ENCODE data around the gene SIN3B.

The SIN3B gene

DNA sequence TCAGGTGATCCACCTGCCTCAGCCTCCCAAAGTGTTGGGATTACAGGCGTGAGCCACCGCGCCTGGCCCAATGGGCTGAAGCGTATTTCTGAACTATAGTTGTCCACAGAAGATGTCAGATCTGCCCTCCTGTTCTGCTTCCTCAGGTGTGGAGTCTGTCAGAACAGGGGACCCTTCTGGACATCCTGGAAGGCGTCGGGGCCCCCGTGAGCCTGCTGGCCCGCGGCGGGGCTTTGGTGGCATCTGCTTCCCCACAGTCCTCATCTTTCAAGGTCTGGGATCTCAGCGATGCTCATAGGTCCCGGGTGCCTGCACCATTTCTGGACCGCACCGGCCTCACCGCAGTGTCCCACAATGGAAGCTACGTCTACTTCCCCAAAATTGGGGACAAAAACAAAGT is 29.5 kb upstream of the SIN3B start:
- no peak for FAIRE-seq
- TF ChIP-seq TAF1 (IDR thresholded peaks at IDR 0.05; ENCODE audit: borderline replicate concordance, low read depth, low read length), result no peak
- TF ChIP-seq POLR2AphosphoS5 (IDR thresholded peaks at IDR 0.05; ENCODE audit: low read depth, low read length), result no peak
- TF ChIP-seq POLR2A (IDR thresholded peaks at IDR 0.05; ENCODE audit: low read depth, low read length), result no peak
- no peak for DNase-seq (ENCODE audit: insufficient read length)

DNA sequence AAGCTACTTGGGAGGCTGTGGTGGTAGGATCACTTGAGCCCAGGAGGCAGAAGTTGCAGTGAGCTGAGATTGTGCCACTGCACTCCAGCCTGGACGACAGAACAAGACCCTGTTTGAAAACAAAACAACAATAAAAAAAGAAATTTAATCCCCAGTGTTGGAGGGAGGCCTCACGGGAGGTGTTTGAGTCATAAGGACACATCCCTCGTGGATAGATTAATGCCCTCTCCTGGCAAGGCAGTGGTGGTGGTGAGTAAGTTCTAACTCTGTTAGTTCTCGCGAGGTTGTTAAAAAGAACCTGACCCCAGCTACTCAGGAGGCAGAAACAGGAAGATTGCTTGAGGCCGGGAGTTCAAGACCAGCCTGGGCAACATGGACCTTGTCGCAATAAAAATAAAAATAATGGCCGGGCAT is 27.6 kb upstream of the SIN3B start:
- no peak for DNase-seq (ENCODE audit: insufficient read length)
- TF ChIP-seq POLR2AphosphoS5 (IDR thresholded peaks at IDR 0.05; ENCODE audit: low read depth, low read length), result no peak
- TF ChIP-seq POLR2A (IDR thresholded peaks at IDR 0.05; ENCODE audit: low read depth, low read length), result no peak
- TF ChIP-seq TAF1 (IDR thresholded peaks at IDR 0.05; ENCODE audit: borderline replicate concordance, low read depth, low read length), result no peak
- no peak for FAIRE-seq

- DNase-seq (ENCODE audit: insufficient read length) (no peak), FAIRE-seq (no peak)
- TF ChIP-seq POLR2A (IDR thresholded peaks at IDR 0.05; ENCODE audit: low read depth, low read length) (no peak), POLR2AphosphoS5 (IDR thresholded peaks at IDR 0.05; ENCODE audit: low read depth, low read length) (no peak), TAF1 (IDR thresholded peaks at IDR 0.05; ENCODE audit: borderline replicate concordance, low read depth, low read length) (no peak)
Observed at GRCh38 chr19:16804176-16804575, 25.0 kb upstream of the SIN3B start.

GRCh38 chr19:16807549-16808284 is 21.5 kb upstream of the SIN3B start:
- no peak for TF ChIP-seq TAF1 (IDR thresholded peaks at IDR 0.05; ENCODE audit: borderline replicate concordance, low read depth, low read length)
- no peak for TF ChIP-seq POLR2AphosphoS5 (IDR thresholded peaks at IDR 0.05; ENCODE audit: low read depth, low read length)
- no peak for TF ChIP-seq POLR2A (IDR thresholded peaks at IDR 0.05; ENCODE audit: low read depth, low read length)
- FAIRE-seq (no peak), DNase-seq (ENCODE audit: insufficient read length) (no peak)

GRCh38 chr19:16814526-16815100 is 14.6 kb upstream of the SIN3B start:
- DNase-seq (ENCODE audit: insufficient read length) (no peak), FAIRE-seq (no peak)
- no peak for TF ChIP-seq POLR2AphosphoS5 (IDR thresholded peaks at IDR 0.05; ENCODE audit: low read depth, low read length)
- no peak for TF ChIP-seq TAF1 (IDR thresholded peaks at IDR 0.05; ENCODE audit: borderline replicate concordance, low read depth, low read length)
- no peak for TF ChIP-seq POLR2A (IDR thresholded peaks at IDR 0.05; ENCODE audit: low read depth, low read length)

DNA sequence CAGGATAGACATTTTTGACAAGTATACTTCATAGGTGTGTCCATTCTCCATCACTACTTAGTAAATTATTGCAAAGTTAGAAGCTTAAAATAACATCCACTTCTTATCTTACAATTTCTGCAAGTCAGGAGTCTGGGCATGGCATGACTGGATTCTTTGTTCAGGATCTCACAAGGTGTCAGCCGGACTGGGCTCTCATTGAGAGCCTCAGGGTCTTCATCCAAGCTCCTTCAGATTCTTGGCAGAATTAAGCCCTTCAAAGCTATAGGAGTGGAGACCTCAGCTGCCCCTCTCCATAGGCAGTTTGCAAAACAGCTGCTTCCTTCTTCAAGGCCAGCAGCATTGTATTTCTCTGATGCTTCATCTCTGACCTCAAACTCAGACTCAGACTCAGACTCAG is 9.1 kb upstream of the SIN3B start:
- no peak for TF ChIP-seq POLR2A (IDR thresholded peaks at IDR 0.05; ENCODE audit: low read depth, low read length)
- no peak for TF ChIP-seq POLR2AphosphoS5 (IDR thresholded peaks at IDR 0.05; ENCODE audit: low read depth, low read length)
- TF ChIP-seq TAF1 (IDR thresholded peaks at IDR 0.05; ENCODE audit: borderline replicate concordance, low read depth, low read length), result no peak
- FAIRE-seq, result no peak

GRCh38 chr19:16821081-16821480 is 8.1 kb upstream of the SIN3B start:
- FAIRE-seq, result no peak
- DNase-seq (ENCODE audit: insufficient read length), result no peak
- TF ChIP-seq POLR2A (IDR thresholded peaks at IDR 0.05; ENCODE audit: low read depth, low read length) (no peak), TAF1 (IDR thresholded peaks at IDR 0.05; ENCODE audit: borderline replicate concordance, low read depth, low read length) (no peak), POLR2AphosphoS5 (IDR thresholded peaks at IDR 0.05; ENCODE audit: low read depth, low read length) (no peak)

More for the DNA sequence above, 9.1 kb upstream of the SIN3B start:
- no peak for DNase-seq (ENCODE audit: insufficient read length)

GRCh38 chr19:16822648-16823047 is 6.5 kb upstream of the SIN3B start:
- FAIRE-seq (no peak), DNase-seq (ENCODE audit: insufficient read length) (no peak)
- TF ChIP-seq POLR2A (IDR thresholded peaks at IDR 0.05; ENCODE audit: low read depth, low read length), result no peak
- TF ChIP-seq TAF1 (IDR thresholded peaks at IDR 0.05; ENCODE audit: borderline replicate concordance, low read depth, low read length), result no peak
- TF ChIP-seq POLR2AphosphoS5 (IDR thresholded peaks at IDR 0.05; ENCODE audit: low read depth, low read length), result no peak

DNA sequence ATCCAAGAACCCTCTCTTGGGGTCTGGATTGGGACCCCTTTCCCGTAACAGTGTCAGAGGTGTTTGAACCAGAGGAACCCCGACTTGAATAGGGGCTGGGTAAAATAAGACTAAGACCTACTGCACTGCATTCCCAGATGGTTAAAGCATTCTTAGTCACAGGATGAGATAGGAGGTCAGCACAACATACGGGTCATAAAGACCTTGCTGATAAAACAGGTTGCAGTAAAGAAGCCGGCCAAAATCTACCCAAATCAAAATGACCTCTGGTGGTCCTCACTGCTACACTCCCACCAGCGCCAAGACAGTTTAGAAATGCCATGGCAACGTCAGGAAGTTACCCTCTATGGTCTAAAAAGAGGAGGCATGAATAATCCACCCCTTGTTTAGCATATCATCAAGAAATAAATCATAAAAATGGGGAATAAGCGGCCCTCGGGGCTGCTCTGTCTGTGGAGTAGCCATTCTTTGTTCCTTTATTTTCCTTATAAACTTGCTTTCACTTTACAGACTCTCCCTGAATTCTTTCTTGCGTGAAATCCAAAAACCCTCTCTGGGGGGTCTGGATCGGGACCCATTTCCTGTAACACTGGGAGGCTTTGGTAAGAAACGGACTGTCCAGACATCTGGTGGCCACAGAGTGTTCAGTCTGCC is 4.4 kb upstream of the SIN3B start:
- no peak for FAIRE-seq

DNA sequence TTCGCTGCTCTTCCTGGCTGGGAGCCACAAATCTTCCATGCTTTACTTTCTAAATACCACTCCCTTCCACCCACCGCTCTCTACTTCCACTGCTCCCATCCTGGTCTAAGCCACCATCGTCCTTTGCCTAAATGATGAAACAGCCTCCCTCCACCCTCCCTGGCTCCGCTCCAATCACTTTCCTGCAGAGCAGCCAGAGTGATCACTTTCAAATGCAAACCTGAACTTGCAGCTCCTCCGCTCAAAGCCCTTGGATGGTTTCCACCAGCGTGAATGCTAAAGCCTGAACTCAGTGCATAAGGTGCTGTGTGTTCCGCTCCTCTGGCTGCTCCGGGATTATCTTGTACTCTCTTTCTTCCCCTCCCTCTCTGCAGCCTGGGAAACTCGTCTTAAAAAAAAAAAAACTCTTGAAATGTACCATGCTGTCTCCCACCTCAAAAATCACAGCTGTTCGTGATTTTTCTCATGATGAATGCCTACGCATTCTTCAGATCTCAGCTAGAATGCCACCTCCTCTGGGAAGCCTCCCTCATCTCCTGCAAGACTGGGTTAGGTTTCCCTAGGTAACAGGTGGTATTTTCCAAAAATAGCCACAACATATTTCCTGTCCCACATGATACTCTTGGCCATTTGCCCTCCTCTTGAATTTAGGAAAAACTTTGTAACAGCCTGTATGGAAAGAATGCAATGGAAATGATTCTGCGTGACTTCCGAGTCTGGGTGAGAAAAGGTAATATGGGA is 3.7 kb upstream of the SIN3B start:
- DNase-seq (ENCODE audit: insufficient read length), result no peak
- no peak for FAIRE-seq
- TF ChIP-seq TAF1 (IDR thresholded peaks at IDR 0.05; ENCODE audit: borderline replicate concordance, low read depth, low read length), result no peak
- no peak for TF ChIP-seq POLR2AphosphoS5 (IDR thresholded peaks at IDR 0.05; ENCODE audit: low read depth, low read length)
- no peak for TF ChIP-seq POLR2A (IDR thresholded peaks at IDR 0.05; ENCODE audit: low read depth, low read length)

More for the DNA sequence above, 4.4 kb upstream of the SIN3B start:
- TF ChIP-seq POLR2A (IDR thresholded peaks at IDR 0.05; ENCODE audit: low read depth, low read length) (no peak), POLR2AphosphoS5 (IDR thresholded peaks at IDR 0.05; ENCODE audit: low read depth, low read length) (no peak), TAF1 (IDR thresholded peaks at IDR 0.05; ENCODE audit: borderline replicate concordance, low read depth, low read length) (no peak)
- no peak for DNase-seq (ENCODE audit: insufficient read length)

GRCh38 chr19:16829822-16830289 is 658 bp downstream of the SIN3B start:
- no peak for FAIRE-seq
- no peak for DNase-seq (ENCODE audit: insufficient read length)
- no peak for TF ChIP-seq TAF1 (IDR thresholded peaks at IDR 0.05; ENCODE audit: borderline replicate concordance, low read depth, low read length)
- no peak for TF ChIP-seq POLR2A (IDR thresholded peaks at IDR 0.05; ENCODE audit: low read depth, low read length)
- no peak for TF ChIP-seq POLR2AphosphoS5 (IDR thresholded peaks at IDR 0.05; ENCODE audit: low read depth, low read length)
